TTC549 (cell line): ENCODE data around the gene ARHGDIA.
A peak's percentile ranks its signal among the peaks of the same experiment; 100 is the strongest.

Experiments used
- FAIRE-seq: peaks from 2 replicates; lab custom pipeline; 2012; peaks lifted over from hg19 to GRCh38; lab: Jason Lieb, UNC

The ARHGDIA gene

DNA sequence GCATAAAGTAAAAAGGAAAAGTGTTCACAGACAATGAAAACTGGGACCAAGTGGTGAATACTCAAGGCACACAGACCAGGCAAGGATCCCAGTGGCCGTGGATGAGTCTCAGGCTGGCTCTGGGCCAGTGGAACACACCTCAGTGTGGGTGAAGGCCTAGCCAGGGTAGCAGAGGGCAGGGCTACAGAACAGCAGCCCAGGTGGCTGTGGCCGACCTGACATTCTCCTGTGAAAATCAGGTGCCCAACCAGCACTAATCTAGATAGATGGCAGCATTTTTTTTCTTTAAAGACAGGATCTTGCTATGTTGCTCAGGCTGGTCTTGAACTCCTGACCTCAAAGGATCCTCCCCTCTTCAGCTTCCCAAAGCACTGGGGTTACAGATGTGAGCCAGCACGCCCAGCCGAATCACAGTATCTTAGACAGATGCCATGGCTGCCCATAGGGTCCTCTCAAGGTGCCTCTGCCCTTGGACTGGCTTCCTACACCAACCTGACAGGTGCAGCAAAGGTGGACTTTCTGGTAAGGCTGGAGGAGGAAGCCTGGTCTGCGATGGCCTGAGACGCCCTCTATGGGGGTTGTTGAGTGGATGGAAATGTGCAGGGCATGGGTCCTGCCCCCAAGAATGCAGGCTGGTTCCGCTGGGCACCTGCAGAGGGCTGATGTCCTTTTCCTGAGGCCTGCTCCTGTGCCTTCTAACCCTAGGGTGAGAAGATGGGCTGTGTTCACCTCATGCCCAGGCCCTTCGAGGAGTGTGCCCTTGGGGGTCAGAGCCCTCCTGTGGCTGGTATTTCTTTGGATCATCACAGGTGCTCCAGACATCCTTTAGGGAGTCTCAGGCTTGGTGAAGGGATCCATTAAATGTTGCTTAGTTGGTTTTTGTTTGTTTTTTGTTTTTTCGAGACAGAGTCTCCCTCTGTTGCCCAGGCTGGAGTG, 7.0 kb downstream of the ARHGDIA start:
- FAIRE-seq = no peak

DNA sequence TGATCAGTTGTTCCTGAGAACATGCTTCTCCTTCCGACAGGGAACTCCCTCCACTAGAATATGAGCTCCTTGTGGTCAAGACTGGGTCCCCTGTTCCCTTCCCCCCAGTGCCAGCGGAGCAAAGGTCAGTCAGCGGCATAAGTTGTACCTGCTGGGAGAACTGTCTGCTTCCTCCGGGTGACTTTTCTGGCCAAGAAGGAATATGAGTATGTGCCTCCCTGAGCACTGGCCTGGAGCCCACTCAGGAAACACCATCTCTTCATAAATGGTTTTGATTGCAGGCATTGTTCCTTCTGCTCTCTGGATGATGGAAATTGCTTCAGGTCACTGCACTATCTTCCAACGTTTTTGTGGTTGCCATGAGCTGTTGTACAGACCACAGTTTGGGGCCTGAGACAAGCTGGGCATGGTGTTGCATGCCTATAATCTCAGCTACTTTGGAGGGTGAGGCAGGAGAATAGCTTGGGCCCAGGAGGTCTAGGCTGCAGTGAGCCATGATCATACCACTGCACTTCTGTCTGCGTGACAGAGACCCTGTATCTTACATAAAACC, 7.9 kb downstream of the ARHGDIA start:
- no peak for FAIRE-seq

DNA sequence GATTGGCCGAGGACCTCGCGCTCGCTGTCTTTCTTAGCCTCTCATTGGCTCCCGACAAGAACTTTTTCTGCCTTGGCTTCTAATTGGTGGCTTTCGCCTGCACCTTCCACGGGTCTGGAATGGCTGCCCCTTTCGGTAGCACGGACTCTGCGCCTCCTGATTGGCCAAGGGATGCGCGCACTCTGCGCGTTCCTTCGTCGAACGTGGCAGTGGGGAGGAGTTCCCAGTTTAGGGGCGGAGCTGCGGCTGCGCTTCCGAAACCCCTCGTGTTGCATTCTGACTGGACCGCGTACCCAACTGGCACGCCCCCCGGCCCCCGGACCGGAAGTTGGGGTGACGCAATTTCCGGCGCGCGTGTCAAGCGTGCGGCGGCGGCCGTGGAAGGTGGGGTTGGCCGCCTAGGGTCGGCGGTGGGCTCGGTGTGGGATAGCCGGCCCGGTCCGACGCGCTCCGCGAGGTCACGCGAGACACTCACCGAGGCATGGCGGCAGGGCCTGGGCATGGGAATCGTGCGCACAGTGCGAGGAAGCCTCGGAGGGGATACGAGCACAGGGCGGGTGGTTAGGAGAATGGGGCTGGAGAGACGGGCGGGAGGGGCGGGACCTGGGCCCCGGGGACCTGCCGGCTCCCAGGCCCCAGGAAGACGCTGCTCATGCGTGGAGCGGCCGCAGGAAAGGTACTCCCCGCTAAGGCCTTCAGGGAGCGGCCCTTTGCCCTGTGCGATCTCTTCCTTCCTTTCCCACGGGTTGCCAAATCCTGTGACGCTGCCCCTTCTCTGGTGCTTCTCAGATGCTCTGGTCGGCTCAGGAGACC, 10.2 kb downstream of the ARHGDIA start:
- FAIRE-seq = peak; percentile 96

DNA sequence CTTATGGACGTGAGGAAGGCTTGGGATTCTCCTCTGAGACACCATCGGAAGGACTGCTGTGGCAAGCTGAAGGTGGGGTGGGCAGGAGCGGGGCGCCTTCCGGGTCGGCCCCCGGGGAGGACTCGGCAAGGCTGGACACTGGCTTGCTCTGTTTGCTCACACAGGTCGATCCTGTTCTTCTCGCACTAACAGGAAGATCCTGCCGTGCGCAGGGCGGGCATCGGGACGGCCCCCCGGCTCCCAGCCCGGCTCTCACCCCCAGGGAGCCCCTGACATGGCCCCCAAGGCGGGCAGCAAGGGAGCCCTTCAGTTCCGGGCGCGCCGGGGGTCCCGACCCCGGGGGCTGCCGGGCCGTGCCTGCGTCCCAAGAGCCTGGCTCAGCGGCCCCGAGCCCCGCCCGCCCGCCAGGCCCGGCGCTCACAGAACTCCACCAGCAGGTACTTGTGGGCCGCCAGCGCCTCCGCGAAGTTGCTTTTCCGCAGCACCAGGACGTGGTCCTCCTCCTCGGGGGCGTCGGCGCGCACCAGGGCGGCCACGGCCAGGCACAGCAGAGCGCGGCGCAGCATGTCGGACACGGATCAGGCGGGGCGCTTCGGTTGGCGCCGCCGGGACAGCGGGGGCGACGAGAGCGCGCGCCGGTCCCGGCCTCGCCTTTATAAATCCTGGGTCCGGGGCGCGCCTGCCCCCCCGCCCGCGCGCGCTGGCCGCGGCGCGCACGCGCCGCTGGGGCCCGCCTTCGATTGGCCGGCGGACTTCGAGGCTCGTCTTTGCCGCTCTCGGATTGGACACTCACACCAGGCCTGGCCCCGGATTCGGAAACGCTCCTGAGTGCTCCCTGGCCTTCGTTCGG, 11.0 kb downstream of the ARHGDIA start, which contains the start of gene P4HB:
Gene P4HB (minus strand): TSS at position 630 of the 850 bp plus-strand sequence. CDS start 64 bp downstream, at position 566.
- no peak for FAIRE-seq

DNA sequence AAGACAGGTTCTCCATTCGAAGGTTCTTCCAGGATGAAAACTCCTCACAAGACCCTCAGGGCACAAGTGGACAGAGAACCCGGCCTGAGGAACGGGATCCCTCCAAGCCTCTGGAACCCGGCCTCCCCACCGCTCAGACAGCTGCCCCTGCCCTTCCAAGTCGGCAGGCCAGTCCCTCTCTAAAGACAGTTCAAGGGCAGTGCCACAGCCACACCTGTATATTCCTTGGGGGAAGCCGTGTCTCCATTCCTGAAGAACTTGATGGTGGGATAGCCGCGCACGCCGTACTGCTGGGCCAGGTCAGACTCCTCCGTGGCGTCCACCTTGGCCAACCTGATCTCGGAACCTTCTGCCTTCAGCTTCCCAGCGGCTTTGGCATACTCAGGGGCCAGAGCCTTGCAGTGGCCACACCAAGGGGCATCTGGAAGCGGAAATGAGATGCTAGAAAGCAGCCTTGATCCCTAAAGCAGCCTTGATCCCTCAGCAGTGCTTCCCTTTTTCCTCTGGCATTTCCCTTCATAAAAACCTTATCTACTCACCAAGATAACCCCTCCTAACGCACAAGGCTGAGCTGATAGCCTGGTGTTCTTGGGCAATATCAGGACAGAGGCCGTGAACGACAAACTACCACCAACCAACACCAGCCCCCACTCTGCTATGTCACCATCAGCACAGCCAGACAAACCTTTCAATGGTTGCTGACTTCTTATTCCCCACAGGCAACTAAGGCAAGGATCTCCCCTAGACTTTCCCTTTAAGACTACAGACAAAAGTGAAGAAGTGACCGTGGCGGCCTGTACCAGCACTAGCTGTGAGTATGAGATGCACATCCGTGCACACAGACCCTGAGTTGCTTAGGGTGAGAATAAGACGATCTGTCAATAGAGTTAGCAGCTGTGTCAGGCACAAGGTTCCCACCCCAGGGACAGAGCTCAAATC, 11.9 kb downstream of the ARHGDIA start:
- FAIRE-seq = no peak

DNA sequence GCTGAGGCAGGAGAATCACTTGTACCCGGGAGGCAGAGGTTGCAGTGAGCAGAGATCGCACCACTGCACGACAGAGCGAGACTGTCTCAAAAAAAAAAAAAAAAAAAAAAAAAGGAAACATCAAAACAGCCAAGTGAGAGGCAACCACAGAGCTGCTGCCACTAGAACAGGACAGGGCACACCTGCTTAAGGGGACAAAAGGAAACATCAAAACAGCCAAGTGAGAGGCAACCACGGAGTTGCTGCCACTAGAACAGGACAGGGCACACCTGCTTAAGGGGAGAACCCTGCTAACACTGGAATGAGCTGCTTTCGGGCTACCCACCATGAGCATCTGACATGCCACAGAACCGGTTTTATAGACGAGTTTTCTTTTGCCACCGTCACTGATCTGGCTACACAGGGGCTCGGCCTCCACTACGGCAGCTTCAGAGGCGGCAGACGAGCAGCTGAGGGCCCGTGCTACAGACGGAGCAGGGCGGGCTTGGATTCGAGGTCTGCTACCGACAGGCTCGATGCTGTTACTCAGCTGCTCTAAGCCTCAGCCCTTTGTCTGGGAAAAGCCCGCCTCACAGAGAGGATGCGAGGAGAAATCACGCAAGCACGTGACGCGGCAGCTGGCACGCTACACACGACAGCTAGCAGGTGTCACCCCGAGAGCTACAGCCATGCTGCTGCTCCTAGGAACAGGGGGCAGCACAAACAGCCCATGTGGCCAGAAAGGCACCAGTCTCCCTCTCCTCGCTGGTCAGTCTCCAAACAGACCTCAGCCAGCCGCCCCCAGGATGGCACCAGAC, 12.8 kb downstream of the ARHGDIA start:
- FAIRE-seq = no peak

DNA sequence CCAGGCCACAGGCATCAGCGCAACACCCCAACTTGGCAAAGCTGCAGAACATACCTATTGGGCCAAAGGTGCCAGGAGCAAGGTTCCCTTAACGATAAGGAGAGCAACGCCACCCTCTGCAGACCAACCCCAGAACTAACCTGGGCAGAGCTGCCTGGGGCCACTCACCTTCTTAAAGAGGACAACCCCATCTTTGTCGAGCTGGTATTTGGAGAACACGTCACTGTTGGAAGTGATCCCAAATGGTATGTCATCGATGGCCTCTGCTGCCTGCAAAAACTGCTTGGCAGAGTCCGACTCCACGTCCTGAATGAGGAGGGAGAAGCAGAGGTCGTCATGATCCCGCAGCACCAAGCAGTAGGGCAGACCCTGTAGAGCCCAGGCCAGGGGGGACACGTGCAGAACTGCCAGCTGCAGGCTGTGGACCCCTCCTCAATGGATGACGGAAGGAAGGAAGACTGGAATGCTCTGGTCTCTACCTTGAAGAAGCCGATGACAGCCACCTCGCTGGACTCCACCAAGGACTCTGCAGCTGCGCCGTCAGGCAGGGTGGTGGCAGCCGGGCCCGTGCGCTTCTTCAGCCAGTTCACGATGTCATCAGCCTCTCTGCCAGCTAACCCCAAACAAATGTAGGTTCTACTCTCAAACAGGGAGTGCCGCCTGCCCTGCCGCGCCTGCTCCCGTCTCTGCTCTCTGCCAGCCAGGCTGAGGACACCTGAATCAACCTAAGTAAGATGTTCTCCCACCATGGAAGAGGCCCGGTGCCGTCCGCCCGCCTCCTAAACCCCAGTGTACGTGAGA, 16.0 kb downstream of the ARHGDIA start:
- no peak for FAIRE-seq

DNA sequence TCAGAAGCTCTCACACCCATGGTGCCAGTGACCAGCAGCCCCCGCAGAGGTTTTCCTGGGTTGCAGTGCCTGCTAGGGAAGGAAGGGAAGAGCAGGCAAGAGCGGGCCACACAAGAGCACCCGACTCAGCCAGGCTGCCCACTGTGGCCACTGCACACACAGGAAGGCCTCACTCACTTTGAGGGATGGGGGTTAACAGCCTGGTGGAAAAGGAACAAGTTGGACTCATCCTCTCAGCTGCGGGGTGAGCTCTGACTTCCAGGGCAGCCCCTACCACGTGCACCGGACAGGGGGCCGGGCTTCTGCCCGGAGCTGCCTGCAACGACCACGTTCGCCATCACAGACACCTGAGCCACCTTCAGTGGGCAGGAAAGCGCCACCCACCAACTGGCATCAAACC, 18.9 kb downstream of the ARHGDIA start:
- no peak for FAIRE-seq

DNA sequence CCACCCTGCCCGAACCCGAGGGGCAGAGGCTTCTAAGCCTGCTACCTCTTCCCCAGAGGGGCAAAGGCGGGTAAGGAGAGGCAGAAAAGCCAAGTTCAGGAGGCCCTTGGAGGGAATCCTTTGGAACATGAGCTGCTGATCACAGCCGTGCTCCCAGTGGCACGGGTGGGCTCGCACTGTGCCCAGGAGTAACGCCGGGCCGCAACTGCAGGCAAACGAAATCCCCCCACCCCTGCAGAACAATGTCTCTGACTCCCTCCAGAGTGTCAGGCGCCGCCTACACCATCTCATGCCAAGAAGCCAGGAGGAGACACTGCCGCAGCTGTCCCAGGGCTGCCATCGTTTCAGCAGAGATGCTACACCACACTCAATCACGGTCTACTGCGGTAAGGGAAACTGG, 19.7 kb downstream of the ARHGDIA start:
- FAIRE-seq = no peak

DNA sequence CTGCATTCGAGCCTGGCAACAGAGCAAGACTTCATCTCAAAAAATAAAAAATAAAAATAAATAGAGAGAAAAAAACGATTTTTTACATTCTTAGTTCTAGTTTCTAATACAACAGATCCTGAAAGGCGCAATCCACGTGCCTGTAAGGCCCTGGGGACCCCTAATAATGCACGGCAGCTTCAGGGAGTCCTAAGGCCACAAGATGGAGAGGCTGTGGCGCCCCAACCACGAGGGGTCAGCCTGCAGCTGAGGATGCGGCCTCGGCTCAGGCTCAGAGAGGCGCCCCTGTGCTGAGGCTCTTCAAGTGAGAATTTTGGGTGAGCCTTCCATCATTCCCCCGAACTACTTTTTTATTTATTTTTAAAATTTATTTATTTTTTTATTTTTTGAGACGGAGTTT, 21.7 kb downstream of the ARHGDIA start:
- FAIRE-seq = no peak

DNA sequence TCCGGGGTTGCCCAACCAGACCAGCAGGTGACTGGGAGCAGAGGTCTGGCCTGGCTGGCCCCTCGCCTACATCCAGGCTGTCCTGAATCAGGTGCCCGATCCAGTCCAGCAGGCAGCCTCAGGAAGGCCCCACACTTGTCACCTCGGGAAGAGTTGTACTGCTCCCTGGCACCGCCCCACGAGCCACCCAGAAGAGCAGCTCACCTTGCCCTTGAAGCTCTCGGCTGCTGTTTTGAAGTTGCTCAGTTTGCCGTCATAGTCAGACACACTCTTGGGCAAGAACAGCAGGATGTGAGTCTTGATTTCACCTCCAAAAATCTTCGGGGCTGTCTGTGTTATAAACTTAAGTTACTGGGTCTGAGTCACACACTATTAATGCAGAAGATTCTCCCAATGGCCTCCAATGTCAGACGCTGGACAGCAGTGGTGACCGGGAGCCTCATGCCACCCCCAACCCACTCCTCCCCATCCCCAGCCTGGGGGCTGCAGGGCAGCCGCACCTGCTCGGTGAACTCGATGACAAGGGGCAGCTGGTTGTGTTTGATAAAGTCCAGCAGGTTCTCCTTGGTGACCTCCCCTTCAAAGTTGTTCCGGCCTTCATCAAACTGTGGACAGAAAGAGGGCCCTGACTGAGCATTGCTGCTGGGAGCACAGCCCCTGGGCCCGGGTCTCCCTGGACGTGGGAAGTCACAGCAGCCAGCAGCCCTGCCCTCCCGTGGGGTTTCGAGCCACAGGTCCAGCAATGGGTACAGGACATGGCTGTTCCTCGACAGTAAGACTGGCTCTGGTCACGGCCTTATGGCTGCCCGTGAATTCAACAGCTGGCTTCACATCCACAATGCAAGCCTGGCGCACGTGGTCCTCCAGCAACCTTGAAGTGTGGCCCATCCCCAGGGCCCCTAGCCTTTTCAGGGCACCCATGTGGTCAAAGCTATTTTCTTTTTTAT, 24.1 kb downstream of the ARHGDIA start:
- FAIRE-seq = no peak

DNA sequence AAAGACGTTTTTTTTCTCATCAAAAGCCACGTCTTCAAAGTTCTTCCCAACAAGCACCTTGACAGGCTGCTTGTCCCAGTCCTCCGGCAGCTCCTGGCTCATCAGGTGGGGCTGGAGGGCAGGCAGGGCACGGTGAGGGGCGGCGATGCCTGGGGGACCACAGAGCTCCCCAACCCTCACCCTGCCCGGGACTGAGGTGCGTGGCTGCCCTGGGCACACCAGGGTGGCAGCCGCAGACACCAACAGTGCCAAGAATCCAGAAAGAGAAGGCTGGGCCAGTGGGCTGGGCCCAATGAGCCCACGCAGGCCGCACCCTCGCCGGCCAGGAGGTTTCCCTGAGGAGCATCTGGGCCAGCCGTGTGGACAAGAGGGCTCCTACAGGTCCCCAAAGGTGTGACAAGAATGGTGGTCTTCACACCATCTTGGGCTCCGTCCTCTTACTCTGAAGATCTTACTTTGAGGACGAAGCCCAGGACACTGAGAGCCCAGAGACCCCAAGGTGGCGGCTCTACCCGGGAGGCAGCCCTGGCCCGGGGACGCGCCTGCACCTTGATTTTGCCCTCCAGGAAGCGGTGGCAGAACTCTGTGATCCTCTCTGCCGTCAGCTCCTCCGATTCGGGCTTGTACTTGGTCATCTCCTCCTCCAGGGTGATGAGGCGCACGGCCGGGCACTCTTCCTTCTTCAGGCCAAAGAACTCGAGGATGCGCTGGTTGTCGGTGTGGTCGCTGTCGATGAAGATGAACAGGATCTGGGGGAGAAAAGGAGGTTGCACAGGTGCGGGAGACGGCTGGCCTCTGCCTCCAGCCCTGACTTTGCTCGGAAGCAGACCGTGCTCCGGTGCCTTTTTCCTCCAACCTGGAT, 25.0 kb downstream of the ARHGDIA start:
- no peak for FAIRE-seq

DNA sequence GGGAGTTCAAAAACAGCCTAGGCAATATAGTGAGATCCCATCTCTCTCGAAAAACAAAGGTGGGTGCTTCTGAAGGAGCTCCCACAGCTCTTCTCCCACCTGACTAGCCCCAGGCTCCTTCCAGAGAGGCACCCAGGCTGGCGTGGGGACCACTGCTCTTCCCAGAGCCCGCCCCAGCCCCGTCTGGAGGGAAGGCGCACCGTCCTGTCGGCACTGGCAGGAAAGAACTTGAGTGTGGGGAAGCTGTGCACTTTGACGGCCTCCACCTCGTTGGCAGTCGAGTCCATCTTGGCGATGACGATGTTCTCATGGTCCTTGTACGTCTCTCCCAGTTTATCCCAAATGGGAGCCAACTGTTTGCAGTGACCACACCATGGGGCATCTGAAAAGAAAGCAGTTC, 25.8 kb downstream of the ARHGDIA start:
- FAIRE-seq = no peak

DNA sequence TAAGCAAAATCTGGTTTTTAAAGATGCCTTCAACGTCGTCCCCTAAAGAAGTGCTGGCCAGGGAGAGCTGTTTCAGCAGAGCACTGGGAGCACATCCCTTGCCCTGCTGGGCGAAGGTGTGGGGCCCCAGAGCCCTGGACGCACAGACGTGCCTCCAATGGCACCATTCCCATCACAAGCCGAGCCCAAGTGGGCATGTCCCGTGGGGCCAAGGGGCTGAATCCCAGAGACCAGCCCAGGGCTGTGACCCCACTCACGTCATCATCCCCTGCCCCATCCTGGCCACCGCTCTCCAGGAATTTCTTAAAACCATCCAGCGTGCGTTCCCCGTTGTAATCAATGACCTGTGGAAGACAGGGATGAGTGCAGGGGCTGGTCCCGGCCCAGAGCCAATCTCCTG, 26.2 kb downstream of the ARHGDIA start:
- no peak for FAIRE-seq

DNA sequence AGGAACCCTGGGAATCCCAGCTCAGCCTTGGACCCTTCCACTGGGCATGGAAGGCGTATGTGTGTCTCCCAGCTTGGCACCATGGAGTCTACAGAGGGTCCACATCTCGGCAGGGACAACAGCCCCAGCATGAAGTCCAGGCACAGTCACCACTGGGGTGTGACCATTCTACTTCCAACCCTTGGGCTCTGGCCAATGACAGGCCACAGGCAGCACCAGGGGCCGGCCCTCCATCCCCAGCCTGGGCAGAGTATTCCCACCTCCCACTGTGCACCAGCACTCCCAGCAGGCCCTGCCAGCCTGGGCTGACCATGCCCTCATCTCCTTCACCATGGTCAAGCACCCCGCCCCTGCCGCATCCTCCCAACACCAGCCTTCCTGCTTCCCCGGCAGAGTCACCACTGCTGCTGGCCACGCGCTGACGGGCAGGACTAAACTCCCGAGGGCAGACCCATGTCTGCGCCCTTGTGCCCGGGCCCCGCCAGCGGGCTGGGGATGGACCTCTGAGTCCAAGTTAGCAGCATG, 26.7 kb downstream of the ARHGDIA start:
- no peak for FAIRE-seq

DNA sequence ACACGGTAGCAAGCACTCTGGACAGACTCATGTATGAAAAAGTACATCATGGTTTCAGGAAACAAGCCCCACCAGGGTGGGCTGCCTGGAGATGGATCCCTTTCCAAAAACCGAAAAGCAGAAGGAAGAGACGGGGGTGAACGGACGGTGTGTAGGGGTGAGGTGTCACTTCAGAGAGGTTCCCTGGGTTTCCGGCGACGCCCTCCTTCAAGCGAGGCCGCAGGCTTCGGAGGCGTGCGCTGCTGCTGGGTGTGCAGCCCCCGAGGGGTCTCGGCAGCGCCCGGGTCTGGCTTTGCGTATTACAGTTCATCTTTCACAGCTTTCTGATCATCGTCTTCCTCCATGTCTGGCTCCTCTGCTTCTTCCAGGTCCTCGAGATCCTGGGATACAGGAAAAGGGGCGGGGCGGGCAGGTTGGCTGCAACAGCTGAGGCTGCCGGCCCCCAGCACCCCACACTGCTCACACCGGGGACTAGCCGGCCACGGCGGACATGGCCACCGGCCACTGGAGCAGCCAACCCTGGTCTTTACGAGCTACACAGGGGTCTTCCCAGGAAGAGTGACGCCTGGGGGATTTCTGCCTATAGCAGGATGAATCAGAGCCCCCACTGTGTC, 27.3 kb downstream of the ARHGDIA start:
- no peak for FAIRE-seq
